ENCODE data around the gene EPS15. TPM values are rescaled to one million over a fixed set of nuclear protein-coding genes. Genes with fewer than 3 reads are reported as not detected.
A peak's percentile ranks its signal among the peaks of the same experiment; 100 is the strongest.

The EPS15 gene
- total and polyA plus RNA-seq, 9 donors = 21.6 to 35.7 (median 29.4) TPM

DNA sequence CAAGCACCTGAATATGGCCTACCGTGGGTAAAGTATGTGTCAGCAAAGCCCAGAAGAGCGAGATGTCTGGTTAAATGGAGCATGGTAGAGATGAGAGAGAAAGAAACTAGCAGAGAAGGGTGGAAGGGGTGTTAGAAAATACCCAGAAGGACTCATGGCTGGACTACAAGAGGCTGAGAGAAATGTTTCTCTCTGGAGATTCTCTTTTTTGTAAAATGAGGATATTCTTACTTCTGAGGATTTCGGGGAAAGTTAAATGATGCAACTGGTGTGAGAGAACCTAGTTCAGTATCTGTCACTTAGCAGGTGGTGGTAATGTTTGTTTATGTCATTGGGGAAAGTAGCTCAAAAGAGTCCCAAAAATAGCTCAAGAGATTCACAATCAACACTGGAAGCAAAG lies 7.2 kb upstream of the EPS15 start:
- H3K4me1 ChIP-seq (ENCODE audit: control insufficient read depth, insufficient read depth, low read length) = no peaks in the 10 kb centered on the region
- no peaks in the 10 kb centered on the region for H3K36me3 ChIP-seq (ENCODE audit: control insufficient read depth, insufficient read depth, low read length)
- DNase-seq = no peak
- H3K9me3 ChIP-seq (replicated peaks; ENCODE audit: control insufficient read depth, low read depth, low read length) = no peaks in the 10 kb centered on the region
- WGBS (ENCODE audit: insufficient coverage) = 57% methylated on average over 1 of the region's 3 CpGs
- H3K27ac ChIP-seq (ENCODE audit: low read length) = no peak overlapping the region
- H3K4me3 ChIP-seq (ENCODE audit: low read length) = no peak overlapping the region
- H3K27me3 ChIP-seq (ENCODE audit: control insufficient read depth, insufficient read depth, low read length) = no peaks in the 10 kb centered on the region

DNA sequence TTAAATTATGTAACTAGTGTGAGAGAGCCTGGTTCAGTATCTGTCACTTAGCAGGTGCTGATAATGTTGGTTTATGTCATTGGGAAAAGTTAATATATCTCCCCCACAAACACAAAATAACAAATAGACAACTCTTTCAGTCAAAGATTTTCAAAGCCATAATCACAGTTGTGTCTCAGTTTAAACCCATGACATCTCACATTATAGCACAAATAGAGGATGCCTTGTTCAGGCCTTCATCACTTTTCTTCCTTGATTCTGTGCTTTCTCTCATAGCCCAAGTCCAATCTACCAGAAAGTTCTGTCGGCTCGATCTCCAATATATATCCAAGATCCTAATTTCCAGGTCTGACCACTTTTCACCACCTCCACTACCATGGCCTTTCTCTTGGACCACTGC lies 6.2 kb upstream of the EPS15 start:
- H3K27me3 ChIP-seq (ENCODE audit: control insufficient read depth, insufficient read depth, low read length) = no peaks in the 10 kb centered on the region
- no peak overlapping the region for H3K4me3 ChIP-seq (ENCODE audit: low read length)
- no peak overlapping the region for H3K27ac ChIP-seq (ENCODE audit: low read length)
- H3K9me3 ChIP-seq (replicated peaks; ENCODE audit: control insufficient read depth, low read depth, low read length) = no peaks in the 10 kb centered on the region
- DNase-seq = no peak
- no peaks in the 10 kb centered on the region for H3K36me3 ChIP-seq (ENCODE audit: control insufficient read depth, insufficient read depth, low read length)
- no peaks in the 10 kb centered on the region for H3K4me1 ChIP-seq (ENCODE audit: control insufficient read depth, insufficient read depth, low read length)
- 91% methylated on average over 2 of the region's 2 CpGs for WGBS (ENCODE audit: insufficient coverage)

DNA sequence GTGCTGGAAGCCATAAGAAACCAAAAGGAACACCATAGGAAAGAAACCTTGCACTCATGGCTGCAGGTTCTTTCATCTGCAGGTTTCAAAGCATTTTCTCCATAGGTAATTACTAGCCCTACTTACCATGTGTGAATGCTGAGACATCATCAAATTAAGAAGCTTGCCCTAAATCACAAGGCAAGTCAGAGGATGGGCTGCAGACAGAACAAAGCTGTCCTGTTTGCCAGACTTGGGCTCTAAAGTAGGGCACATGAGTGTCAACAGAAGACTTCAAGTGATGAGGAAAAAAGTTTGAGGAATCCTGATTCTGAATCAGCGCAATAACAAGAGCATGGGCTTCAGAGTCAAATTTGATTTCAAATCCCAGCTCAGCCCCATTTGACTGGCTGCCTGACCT lies 5.8 kb upstream of the EPS15 start:
- H3K36me3 ChIP-seq (ENCODE audit: control insufficient read depth, insufficient read depth, low read length) = no peaks in the 10 kb centered on the region
- H3K27me3 ChIP-seq (ENCODE audit: control insufficient read depth, insufficient read depth, low read length) = no peaks in the 10 kb centered on the region
- H3K4me1 ChIP-seq (ENCODE audit: control insufficient read depth, insufficient read depth, low read length) = no peaks in the 10 kb centered on the region
- no CpG with 5 or more reads among the region's 1 CpG for WGBS (ENCODE audit: insufficient coverage)
- no peaks in the 10 kb centered on the region for H3K9me3 ChIP-seq (replicated peaks; ENCODE audit: control insufficient read depth, low read depth, low read length)
- H3K27ac ChIP-seq (ENCODE audit: low read length) = no peak overlapping the region
- no peak overlapping the region for H3K4me3 ChIP-seq (ENCODE audit: low read length)
- no peak for DNase-seq

DNA sequence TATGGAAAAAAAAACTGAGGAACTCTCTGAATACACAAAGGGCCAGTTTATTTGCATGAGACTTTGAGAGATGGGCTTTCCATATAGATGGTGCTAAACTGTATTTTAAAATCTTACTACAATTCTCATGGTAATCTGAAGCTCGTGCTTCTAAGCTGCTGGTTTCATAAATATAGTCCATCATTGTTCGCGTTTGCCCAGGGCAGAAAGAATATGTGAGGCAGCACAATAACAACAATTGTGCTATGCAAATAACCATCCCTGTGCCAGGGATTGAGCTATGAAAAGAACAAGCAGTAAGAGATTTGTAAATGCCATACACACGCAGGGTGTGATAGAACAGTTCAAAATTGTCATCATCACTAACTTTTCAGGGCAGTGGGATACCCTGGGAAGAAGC lies 4.9 kb upstream of the EPS15 start:
- Histone ChIP-seq H3K9me3 (replicated peaks; ENCODE audit: control insufficient read depth, low read depth, low read length) (no peaks in the 10 kb centered on the region), H3K4me1 (ENCODE audit: control insufficient read depth, insufficient read depth, low read length) (no peaks in the 10 kb centered on the region), H3K27me3 (ENCODE audit: control insufficient read depth, insufficient read depth, low read length) (no peaks in the 10 kb centered on the region), H3K36me3 (ENCODE audit: control insufficient read depth, insufficient read depth, low read length) (no peaks in the 10 kb centered on the region), H3K4me3 (ENCODE audit: low read length) (no peak overlapping the region), H3K27ac (ENCODE audit: low read length) (no peak overlapping the region)
- WGBS (ENCODE audit: insufficient coverage) = no CpG with 5 or more reads among the region's 4 CpGs
- no peak for DNase-seq

DNA sequence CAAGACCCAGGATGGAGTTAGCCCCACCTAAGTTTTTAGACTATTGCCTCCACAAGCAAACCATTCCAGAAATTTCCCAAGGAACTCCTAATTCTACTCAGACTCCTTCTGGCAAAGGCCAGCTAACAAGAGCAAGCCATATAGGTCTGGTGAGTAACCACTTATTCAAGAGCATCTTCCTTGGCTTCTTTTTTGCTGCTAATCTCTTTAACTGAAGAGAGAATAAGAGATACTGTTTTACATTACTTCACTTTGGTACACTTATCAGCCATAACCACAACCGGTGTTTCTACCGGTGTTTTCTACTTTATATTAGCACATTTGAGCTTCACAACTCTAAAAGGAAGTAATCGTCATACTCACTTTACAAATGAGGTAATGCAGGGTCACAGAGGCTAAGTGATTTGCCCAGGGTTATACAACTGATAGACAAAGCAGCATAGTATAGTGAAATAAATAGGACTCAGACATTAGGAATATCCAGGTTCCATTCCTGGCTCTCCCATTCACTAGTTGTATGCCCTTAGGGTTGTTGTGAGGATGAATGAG lies 1.7 kb upstream of the EPS15 start:
- no CpG with 5 or more reads among the region's 3 CpGs for WGBS (ENCODE audit: insufficient coverage)
- H3K4me1 ChIP-seq (ENCODE audit: control insufficient read depth, insufficient read depth, low read length) = peaks cover 8% of the 10 kb centered on the region
- no peaks in the 10 kb centered on the region for H3K9me3 ChIP-seq (replicated peaks; ENCODE audit: control insufficient read depth, low read depth, low read length)
- DNase-seq = no peak
- no peaks in the 10 kb centered on the region for H3K27me3 ChIP-seq (ENCODE audit: control insufficient read depth, insufficient read depth, low read length)
- no peak overlapping the region for H3K27ac ChIP-seq (ENCODE audit: low read length)
- H3K4me3 ChIP-seq (ENCODE audit: low read length) = no peak overlapping the region
- no peaks in the 10 kb centered on the region for H3K36me3 ChIP-seq (ENCODE audit: control insufficient read depth, insufficient read depth, low read length)

DNA sequence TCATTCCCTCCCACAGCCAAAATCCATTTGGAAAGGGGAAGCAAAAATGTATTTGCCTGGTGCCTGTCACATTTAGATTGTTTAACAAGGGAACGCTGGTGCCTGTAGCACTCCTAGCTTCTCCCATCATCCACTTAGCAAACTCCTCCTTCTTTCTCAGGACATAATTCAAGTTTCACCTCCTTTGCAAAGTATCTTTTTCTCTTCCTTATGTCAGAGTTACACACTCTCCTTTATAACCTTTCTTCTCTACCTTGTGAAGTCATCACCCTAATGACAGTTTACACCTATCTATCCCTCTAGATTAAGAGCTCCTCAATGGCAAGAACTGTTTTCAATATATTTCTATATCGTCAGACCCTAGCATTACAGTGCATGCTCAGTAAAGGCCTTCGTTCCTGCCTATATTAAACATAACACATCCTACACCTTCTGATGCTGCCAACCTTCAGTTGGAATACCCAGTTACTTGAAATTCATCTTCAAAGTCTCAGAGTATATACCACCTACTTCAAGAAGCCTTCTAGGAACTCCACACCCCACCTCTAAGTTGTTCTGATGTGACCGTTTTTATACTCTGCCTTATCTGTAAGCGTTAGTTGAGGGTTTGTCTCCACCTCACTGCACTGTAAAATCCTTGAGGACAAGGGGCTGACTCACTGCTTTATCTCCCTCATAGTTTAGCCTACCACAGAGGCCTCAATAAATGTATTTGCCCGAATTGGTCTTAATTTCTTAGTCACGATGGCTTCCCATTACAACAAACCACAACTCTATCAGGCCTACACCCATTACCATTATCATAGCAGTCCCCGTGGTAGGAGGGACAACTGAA lies 1.0 kb upstream of the EPS15 start:
- peak; percentile 12 for DNase-seq
- 58% methylated on average over 6 of the region's 8 CpGs for WGBS (ENCODE audit: insufficient coverage)
- Histone ChIP-seq H3K36me3 (ENCODE audit: control insufficient read depth, insufficient read depth, low read length) (no peaks in the 10 kb centered on the region), H3K9me3 (replicated peaks; ENCODE audit: control insufficient read depth, low read depth, low read length) (no peaks in the 10 kb centered on the region), H3K27me3 (ENCODE audit: control insufficient read depth, insufficient read depth, low read length) (no peaks in the 10 kb centered on the region), H3K27ac (ENCODE audit: low read length) (no peak overlapping the region), H3K4me1 (ENCODE audit: control insufficient read depth, insufficient read depth, low read length) (peaks cover 8% of the 10 kb centered on the region), H3K4me3 (ENCODE audit: low read length) (no peak overlapping the region)

DNA sequence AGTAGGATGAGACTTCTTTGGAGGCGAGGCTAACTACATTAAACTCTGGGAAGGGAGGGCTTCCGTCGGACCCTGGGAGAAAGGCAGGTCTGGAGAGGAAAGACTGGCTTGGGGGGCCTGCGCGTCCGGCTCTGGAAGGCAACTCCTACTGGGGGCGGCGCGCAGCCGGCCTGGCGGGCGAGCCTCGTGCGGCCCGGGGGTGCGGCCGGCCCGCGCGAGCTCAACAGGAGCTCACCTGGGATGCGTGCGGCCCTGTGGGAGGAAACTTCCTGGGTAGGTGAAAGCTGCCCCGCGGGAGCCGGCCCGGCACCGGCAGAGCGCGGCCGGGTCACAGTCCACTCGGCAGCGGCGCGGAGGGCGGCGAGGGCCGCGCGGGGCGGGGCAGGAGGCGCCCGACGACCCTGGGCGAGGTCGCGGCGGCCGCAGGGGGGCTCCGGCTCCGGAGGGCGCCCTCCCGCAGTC lies 449 bp downstream of the EPS15 start:
- H3K4me3 ChIP-seq (ENCODE audit: low read length) = peak overlapping the region; percentile 77
- under 1% methylated on average over 40 of the region's 52 CpGs for WGBS (ENCODE audit: insufficient coverage)
- H3K36me3 ChIP-seq (ENCODE audit: control insufficient read depth, insufficient read depth, low read length) = no peaks in the 10 kb centered on the region
- no peaks in the 10 kb centered on the region for H3K27me3 ChIP-seq (ENCODE audit: control insufficient read depth, insufficient read depth, low read length)
- H3K4me1 ChIP-seq (ENCODE audit: control insufficient read depth, insufficient read depth, low read length) = peaks cover 8% of the 10 kb centered on the region
- no peaks in the 10 kb centered on the region for H3K9me3 ChIP-seq (replicated peaks; ENCODE audit: control insufficient read depth, low read depth, low read length)
- DNase-seq = peak; percentile 67
- H3K27ac ChIP-seq (ENCODE audit: low read length) = peak overlapping the region; percentile 83

DNA sequence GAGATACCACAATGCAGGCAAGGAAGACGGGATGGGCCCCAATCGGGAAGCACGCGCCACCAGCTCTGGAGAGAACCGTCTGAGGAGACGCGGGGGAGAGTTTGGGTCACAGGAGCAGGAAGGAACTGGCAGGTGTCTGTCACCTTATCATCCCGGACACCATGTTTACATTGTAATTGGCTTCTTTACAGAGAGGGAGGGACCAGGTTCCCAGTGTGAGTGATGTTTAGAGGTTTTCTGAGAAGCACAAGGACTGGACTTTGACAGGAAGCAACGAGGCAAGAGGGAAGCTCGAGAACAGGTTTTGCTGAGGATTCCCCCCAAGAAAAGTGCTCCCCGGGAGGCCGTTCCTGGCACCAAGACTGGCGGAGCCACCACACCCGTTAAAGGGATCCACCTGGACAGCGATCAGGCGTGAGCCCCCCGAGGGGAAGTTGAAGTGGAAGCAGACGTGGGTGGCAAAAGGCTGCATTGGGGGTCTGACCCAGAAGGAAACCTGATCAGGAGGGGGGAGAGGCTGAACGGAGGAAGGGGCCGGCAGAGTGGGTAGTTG lies 957 bp downstream of the EPS15 start:
- Histone ChIP-seq H3K4me3 (ENCODE audit: low read length) (peak overlapping the region; percentile 77), H3K27ac (ENCODE audit: low read length) (peak overlapping the region; percentile 83), H3K27me3 (ENCODE audit: control insufficient read depth, insufficient read depth, low read length) (no peaks in the 10 kb centered on the region), H3K4me1 (ENCODE audit: control insufficient read depth, insufficient read depth, low read length) (peaks cover 8% of the 10 kb centered on the region), H3K9me3 (replicated peaks; ENCODE audit: control insufficient read depth, low read depth, low read length) (no peaks in the 10 kb centered on the region), H3K36me3 (ENCODE audit: control insufficient read depth, insufficient read depth, low read length) (no peaks in the 10 kb centered on the region)
- DNase-seq = peak; percentile 60
- 3% methylated on average over 20 of the region's 20 CpGs for WGBS (ENCODE audit: insufficient coverage)

DNA sequence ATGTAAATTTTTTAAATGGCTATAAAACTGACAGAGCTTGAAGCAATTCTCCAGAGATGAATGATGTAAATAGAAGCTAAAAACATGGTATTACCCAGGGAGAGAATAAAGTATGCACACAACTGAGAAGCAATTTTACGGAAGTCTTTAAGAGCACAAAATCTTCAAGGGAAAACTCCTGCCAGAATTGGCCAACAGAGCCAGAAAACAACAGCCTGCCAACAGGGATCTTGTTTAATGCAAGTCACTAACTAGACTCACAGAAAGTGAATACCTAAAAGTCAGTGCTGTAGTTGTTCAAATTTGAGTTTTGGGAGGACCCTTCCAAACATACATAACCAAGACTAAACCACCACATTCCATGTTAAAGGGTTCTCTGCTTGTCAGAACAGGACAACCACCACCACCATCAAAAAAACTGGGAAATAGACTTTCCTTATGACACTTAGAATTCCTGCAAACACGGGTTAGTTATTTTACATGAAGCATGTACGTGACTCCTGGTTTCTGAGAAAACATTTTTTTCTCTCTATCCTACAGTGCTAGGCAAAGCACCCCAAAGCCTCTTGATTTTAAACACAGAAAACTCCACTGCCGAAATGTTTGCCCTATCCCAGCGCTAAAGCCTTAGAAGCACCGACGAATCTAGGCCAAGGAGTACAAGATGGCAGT lies 1.6 kb downstream of the EPS15 start:
- H3K36me3 ChIP-seq (ENCODE audit: control insufficient read depth, insufficient read depth, low read length) = no peaks in the 10 kb centered on the region
- H3K4me1 ChIP-seq (ENCODE audit: control insufficient read depth, insufficient read depth, low read length) = peaks cover 8% of the 10 kb centered on the region
- 13% methylated on average over 4 of the region's 7 CpGs for WGBS (ENCODE audit: insufficient coverage)
- DNase-seq = peak; percentile 45
- H3K9me3 ChIP-seq (replicated peaks; ENCODE audit: control insufficient read depth, low read depth, low read length) = no peaks in the 10 kb centered on the region
- H3K27ac ChIP-seq (ENCODE audit: low read length) = peak overlapping the region; percentile 83
- no peaks in the 10 kb centered on the region for H3K27me3 ChIP-seq (ENCODE audit: control insufficient read depth, insufficient read depth, low read length)
- H3K4me3 ChIP-seq (ENCODE audit: low read length) = peak overlapping the region; percentile 77

DNA sequence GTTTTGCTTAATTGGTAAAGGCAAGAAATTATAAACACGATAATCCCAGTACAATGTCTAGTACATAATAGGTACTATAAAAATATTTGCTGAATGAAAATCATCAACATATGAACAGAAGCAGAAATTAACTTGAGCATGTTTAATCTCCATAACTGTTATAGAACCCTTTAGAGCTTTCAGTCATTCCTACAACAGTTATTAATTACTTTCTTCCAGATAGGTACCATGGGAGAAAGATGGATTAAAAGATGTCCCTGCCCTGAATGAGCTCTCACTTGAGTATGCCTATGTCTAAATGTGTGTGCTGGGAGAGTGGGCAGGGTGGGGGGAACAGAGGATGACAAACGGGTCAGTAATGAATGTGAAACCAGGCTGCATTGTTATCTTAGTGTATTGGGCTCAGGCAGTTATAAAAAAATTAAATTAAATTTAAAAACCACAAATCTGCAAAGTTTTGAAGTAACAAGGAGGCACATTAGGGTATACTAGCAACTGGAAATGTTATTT lies 2.4 kb downstream of the EPS15 start:
- DNase-seq = no peak
- Histone ChIP-seq H3K36me3 (ENCODE audit: control insufficient read depth, insufficient read depth, low read length) (no peaks in the 10 kb centered on the region), H3K27me3 (ENCODE audit: control insufficient read depth, insufficient read depth, low read length) (no peaks in the 10 kb centered on the region), H3K27ac (ENCODE audit: low read length) (no peak overlapping the region), H3K9me3 (replicated peaks; ENCODE audit: control insufficient read depth, low read depth, low read length) (no peaks in the 10 kb centered on the region), H3K4me3 (ENCODE audit: low read length) (no peak overlapping the region), H3K4me1 (ENCODE audit: control insufficient read depth, insufficient read depth, low read length) (peaks cover 8% of the 10 kb centered on the region)
- WGBS (ENCODE audit: insufficient coverage) = no CpG with 5 or more reads among the region's 2 CpGs
